K562 (cell line): ENCODE measurements around the gene USF2. TPM values are rescaled to one million over a fixed set of nuclear protein-coding genes. Genes with fewer than 3 reads are reported as not detected.

Source experiments
- AFF1 ChIP-seq, 2 experiments: fragments of 450-650 bp; IDR thresholded peaks; 2 replicates each; pipeline ENCODE4 v1.6.1; 2018; ENCODE audit warnings: mild to moderate bottlenecking in 2 of 2, low read depth in 1 of 2; ENCODE audit not compliant: partially characterized antibody in 2 of 2
- EGR1 ChIP-seq: fragments of 450-650 bp; conservative IDR thresholded peaks from 2 replicates; pipeline ENCODE4 v1.6.1; 2017; ENCODE audit warnings: mild to moderate bottlenecking
- ETV6 ChIP-seq, 3 experiments: fragments of 150-350 bp in 1 of 3; sonication (generic) in 1 of 3; formaldehyde crosslinking in 1 of 3; IDR thresholded peaks; 2 replicates each; pipeline versions ENCODE4 v1.6.1 to v1.8.0; 2014 to 2022; ENCODE audit warnings: borderline replicate concordance in 2 of 3, low read depth in 2 of 3, antibody characterized with exemption in 1 of 3, low read length in 1 of 3, mild to moderate bottlenecking in 1 of 3, missing genetic modification reagents in 1 of 3
- FIP1L1 ChIP-seq: fragments of 200-400 bp; formaldehyde crosslinking; IDR thresholded peaks from 2 replicates; pipeline ENCODE4 v1.6.1; 2018; ENCODE audit warnings: mild to moderate bottlenecking, low read depth, low read length; ENCODE audit not compliant: poor library complexity, severe bottlenecking
- KDM1A ChIP-seq, 2 experiments: fragments of 450-650 bp; IDR thresholded peaks; 2 replicates each; pipeline ENCODE4 v1.6.1; 2016; ENCODE audit warnings: mild to moderate bottlenecking in 2 of 2
- SMAD4 ChIP-seq: fragments of 250-450 bp; sonication (Bioruptor Pico); conservative IDR thresholded peaks from 2 replicates; pipeline ENCODE4 v1.8.0; 2021; ENCODE audit warnings: inconsistent platforms, mild to moderate bottlenecking, moderate library complexity
- SMARCA4 ChIP-seq: fragments of 450-650 bp; IDR thresholded peaks from 2 replicates; pipeline ENCODE4 v1.6.1; 2016
- SNAPC5 ChIP-seq: fragments of 250-450 bp; sonication (Bioruptor Pico); IDR thresholded peaks from 2 replicates; pipeline ENCODE4 v1.8.0; 2021; ENCODE audit warnings: moderate library complexity, mild to moderate bottlenecking, inconsistent platforms
- STAT6 ChIP-seq: sonication (generic); formaldehyde crosslinking; IDR thresholded peaks from 2 replicates; pipeline ENCODE4 v1.8.1; 2023; ENCODE audit warnings: mild to moderate bottlenecking, missing genetic modification reagents
- TAF15 ChIP-seq: fragments of 200-400 bp; formaldehyde crosslinking; IDR thresholded peaks from 2 replicates; pipeline ENCODE4 v1.6.1; 2017; ENCODE audit warnings: mild to moderate bottlenecking, low read depth, low read length, moderate library complexity
- TARDBP ChIP-seq: fragments of 450-650 bp; IDR thresholded peaks from 2 replicates; pipeline ENCODE4 v1.6.1; 2016
- ZNF766 ChIP-seq: fragments of 200-800 bp; sonication (Bioruptor generic); conservative IDR thresholded peaks from 2 replicates; pipeline ENCODE4 v1.6.1; 2016; ENCODE audit warnings: missing genetic modification characterization, missing compliant biosample characterization
- polyA plus RNA-seq, 8 experiments: library from polyadenylated mRNA; depleted of rRNA in 4 of 8; stranded (reverse) in 5 of 8; unstranded in 3 of 8; fragments of >200 nt; fragmentation: Nextera tagmentation in 2 of 8; fragmentation: Illumina TruSeq in 1 of 8; extraction: Ambion mirVana in 2 of 8; extraction: Trizol in 1 of 8; gene quantifications; 2 replicates each; pipeline versions ENCODE4 v1.2.1 to v1.2.3, GENCODE V29; 2011 to 2014; ENCODE audit warnings: inconsistent platforms in 1 of 8, missing spikeins in 1 of 8
- total RNA-seq, 7 experiments: library from RNA; depleted of rRNA in 6 of 7; stranded (reverse); fragments of >200 nt in 6 of 7; fragmentation: Illumina TruSeq in 2 of 7; extraction: Trizol in 2 of 7; gene quantifications; 2 replicates each; pipeline versions ENCODE4 v1.2.1 to v1.2.3, GENCODE V29; 2011 to 2021; ENCODE audit warnings: low replicate concordance in 1 of 7
- TF ChIP-seq, protein P1 (sequence below): fragments of 200-400 bp; formaldehyde crosslinking; IDR thresholded peaks from 2 replicates; pipeline ENCODE4 v1.6.1; 2017; ENCODE audit warnings: mild to moderate bottlenecking, low read depth, low read length, moderate library complexity
- TF ChIP-seq, protein P2 (sequence below): sonication (generic); formaldehyde crosslinking; IDR thresholded peaks from 2 replicates; pipeline ENCODE4 v1.9.0; 2022; ENCODE audit warnings: mild to moderate bottlenecking, missing genetic modification reagents
- TF ChIP-seq, protein P3 (sequence below): fragments of 450-650 bp; formaldehyde crosslinking; IDR thresholded peaks from 2 replicates; pipeline ENCODE4 v1.4.0; 2020; ENCODE audit warnings: mild to moderate bottlenecking, moderate library complexity

Gene USF2
- total and polyA plus RNA-seq, 9 of the 15 experiments (the other 6 are each of a cell fraction or from before 2014, with no cell fraction given): 0.27 to 93.7 (median 58.4) TPM

DNA sequence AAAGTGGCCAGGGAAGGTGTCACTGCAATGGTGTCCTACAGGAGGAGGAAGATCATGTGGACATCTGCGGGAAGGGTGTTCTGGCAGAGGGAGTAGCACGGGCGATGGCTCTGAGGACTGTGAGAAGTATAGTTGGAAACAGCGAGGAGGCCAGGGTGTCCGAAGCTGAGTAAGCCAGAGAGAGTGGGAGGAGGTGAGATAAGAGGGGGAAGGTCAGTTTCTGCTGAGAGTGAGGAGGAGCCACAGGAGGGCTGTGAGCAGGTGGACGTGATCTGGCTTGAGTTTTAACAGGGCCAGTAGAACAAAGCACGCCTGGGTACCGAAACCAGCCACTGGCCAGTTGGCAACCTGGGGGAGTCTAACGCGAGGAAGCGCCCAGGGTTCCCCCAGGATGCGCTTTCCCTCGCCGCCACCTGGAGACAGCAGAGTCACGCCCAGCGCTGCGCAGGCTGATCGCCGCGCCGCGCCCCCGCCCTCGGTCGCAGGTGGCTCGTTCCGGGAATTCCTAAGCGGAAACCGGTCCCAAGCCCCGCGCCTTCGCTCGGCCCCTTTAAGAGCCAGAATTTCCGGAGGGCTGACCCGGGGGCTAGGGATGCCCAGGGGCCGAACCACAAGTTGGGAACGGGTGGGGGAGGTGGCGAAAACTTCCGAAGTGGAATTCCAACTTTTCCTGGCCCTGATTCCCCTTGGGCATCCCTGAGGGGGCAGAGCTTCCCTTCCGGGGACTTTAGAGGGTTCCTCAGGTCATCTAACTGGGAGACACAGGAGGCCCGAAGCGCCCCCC is 21.0 kb upstream of the USF2 start (continued):
- TF ChIP-seq TARDBP (peak; percentile 26; the same call in 1 of the 2 replicates), SNAPC5 (CRISPR knock-in tag) (no peak), EGR1 (peak; percentile 94), FIP1L1 (no peak), ZNF766 (CRISPR knock-in tag) (no peak), SMARCA4 (peak; percentile 80), KDM1A (IDR thresholded peaks at IDR 0.05) (peak; percentile 95 to 98), ETV6 (IDR thresholded peaks at IDR 0.05; ENCODE audit: borderline replicate concordance in 1 of 2, low read depth in 2 of 2, low read length in 1 of 2) (no peak), ETV6 (CRISPR knock-in tag; IDR thresholded peaks at IDR 0.05; ENCODE audit: borderline replicate concordance) (no peak), AFF1 (IDR thresholded peaks at IDR 0.05; ENCODE audit: low read depth in 1 of 2, partially characterized antibody in 2 of 2) (peak in 1 of 2 experiments; percentile 72), SMAD4 (peak; percentile 73), STAT6 (CRISPR knock-in tag) (no peak), TAF15 (no peak)
- TF ChIP-seq, protein P1, sequence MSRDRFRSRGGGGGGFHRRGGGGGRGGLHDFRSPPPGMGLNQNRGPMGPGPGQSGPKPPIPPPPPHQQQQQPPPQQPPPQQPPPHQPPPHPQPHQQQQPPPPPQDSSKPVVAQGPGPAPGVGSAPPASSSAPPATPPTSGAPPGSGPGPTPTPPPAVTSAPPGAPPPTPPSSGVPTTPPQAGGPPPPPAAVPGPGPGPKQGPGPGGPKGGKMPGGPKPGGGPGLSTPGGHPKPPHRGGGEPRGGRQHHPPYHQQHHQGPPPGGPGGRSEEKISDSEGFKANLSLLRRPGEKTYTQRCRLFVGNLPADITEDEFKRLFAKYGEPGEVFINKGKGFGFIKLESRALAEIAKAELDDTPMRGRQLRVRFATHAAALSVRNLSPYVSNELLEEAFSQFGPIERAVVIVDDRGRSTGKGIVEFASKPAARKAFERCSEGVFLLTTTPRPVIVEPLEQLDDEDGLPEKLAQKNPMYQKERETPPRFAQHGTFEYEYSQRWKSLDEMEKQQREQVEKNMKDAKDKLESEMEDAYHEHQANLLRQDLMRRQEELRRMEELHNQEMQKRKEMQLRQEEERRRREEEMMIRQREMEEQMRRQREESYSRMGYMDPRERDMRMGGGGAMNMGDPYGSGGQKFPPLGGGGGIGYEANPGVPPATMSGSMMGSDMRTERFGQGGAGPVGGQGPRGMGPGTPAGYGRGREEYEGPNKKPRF: no peak
- TF ChIP-seq, protein P2, sequence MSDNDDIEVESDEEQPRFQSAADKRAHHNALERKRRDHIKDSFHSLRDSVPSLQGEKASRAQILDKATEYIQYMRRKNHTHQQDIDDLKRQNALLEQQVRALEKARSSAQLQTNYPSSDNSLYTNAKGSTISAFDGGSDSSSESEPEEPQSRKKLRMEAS (CRISPR knock-in tag): peak; percentile 80
- TF ChIP-seq, protein P3, sequence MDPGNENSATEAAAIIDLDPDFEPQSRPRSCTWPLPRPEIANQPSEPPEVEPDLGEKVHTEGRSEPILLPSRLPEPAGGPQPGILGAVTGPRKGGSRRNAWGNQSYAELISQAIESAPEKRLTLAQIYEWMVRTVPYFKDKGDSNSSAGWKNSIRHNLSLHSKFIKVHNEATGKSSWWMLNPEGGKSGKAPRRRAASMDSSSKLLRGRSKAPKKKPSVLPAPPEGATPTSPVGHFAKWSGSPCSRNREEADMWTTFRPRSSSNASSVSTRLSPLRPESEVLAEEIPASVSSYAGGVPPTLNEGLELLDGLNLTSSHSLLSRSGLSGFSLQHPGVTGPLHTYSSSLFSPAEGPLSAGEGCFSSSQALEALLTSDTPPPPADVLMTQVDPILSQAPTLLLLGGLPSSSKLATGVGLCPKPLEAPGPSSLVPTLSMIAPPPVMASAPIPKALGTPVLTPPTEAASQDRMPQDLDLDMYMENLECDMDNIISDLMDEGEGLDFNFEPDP (CRISPR knock-in tag): no peak
